ENCODE results near the gene SERPINB5.

SERPINB5 gene

DNA sequence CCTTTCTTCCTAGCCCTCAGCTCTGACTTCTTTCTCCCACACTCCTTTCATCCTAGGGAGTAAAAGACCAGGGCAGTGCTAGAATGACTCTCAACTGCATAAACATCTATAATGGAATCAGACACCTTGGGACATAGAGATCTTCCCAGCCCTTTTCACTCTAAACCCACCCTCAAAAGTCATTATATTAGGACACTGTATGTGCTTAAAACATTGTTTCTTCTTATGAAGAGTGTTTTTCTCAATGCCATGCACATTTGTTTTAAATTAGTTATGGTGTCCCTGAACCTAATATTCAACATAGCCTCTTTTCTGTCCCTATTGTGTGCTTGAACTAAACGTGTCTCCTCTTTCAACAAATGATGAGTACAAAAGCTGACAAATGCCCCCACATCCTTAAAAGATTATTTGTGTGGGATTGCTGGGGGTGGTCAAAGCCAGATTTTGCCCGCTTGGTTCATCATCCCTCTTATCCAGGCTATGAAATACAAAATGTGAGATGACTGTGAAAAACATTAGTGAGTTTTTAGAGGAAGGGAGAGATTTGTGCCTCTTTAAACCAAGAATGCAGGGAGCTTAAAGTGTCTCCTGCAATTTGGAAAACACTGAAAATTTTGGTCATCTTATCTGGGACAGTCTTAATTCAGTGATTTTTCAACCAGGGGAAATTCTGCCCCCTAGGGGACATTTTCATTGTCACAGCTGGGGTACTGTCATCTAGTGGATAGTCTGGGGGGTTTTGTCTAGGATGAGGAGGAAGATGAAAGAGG lies 29.0 kb downstream of the SERPINB5 start:
- no peak for DNase-seq (ENCODE audit: extremely low read depth, low read depth)
- peak; percentile 63 for TF ChIP-seq CTCF (IDR thresholded peaks at IDR 0.05; ENCODE audit: low read depth, low read length, missing control alignments)
- no peak overlapping the region for H3K4me3 ChIP-seq (replicated peaks; ENCODE audit: low read depth, low read length)

DNA sequence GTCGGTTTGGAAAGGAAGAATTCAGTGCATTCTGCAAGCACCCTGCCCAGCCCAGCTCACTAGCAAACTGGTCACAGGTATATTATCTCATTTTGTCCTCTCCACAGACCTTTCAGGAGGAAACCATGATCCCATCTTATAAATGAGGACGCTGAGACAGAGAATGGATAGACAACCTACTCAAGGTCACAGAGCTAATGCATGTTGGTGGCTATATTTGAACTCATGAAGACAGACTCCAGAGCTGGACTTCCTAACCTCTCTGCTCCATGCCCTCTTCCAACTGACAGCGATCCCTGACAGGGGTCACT lies 29.5 kb downstream of the SERPINB5 start:
- DNase-seq (ENCODE audit: extremely low read depth, low read depth) = no peak
- H3K4me3 ChIP-seq (replicated peaks; ENCODE audit: low read depth, low read length) = no peak overlapping the region
- TF ChIP-seq CTCF (IDR thresholded peaks at IDR 0.05; ENCODE audit: low read depth, low read length, missing control alignments) = no peak

- no peak for DNase-seq (ENCODE audit: extremely low read depth, low read depth)
- no peak for TF ChIP-seq CTCF (IDR thresholded peaks at IDR 0.05; ENCODE audit: low read depth, low read length, missing control alignments)
These were observed 31.8 kb downstream of the SERPINB5 start for GRCh38 chr18:63508596-63508995.

GRCh38 chr18:63511285-63511684 lies 34.5 kb downstream of the SERPINB5 start:
- peak; percentile 26 for DNase-seq (ENCODE audit: extremely low read depth, low read depth)
- TF ChIP-seq CTCF (IDR thresholded peaks at IDR 0.05; ENCODE audit: low read depth, low read length, missing control alignments) = peak; percentile 73
- no peak overlapping the region for H3K4me3 ChIP-seq (replicated peaks; ENCODE audit: low read depth, low read length)

More at GRCh38 chr18:63508596-63508995, 31.8 kb downstream of the SERPINB5 start:
- no peak overlapping the region for H3K4me3 ChIP-seq (replicated peaks; ENCODE audit: low read depth, low read length)

GRCh38 chr18:63514326-63514725 lies 37.6 kb downstream of the SERPINB5 start:
- no peak overlapping the region for H3K4me3 ChIP-seq (replicated peaks; ENCODE audit: low read depth, low read length)
- no peak for DNase-seq (ENCODE audit: extremely low read depth, low read depth)
- TF ChIP-seq CTCF (IDR thresholded peaks at IDR 0.05; ENCODE audit: low read depth, low read length, missing control alignments) = no peak

- no peak for DNase-seq (ENCODE audit: extremely low read depth, low read depth)
- H3K4me3 ChIP-seq (replicated peaks; ENCODE audit: low read depth, low read length) = no peak overlapping the region
- TF ChIP-seq CTCF (IDR thresholded peaks at IDR 0.05; ENCODE audit: low read depth, low read length, missing control alignments) = peak; percentile 4
These were observed 38.3 kb downstream of the SERPINB5 start for GRCh38 chr18:63514888-63515678.
